GM03348 (cell line): ENCODE measurements around the gene BBS9.

Source experiments
- DNase-seq: peaks from one replicate; pipeline ENCODE4 v3.0.0; 2012; ENCODE audit warnings: low spot score

The BBS9 gene

GRCh38 chr7:33649476-33650441, 520.4 kb downstream of the BBS9 start:
- no peak for DNase-seq

GRCh38 chr7:33650828-33651227, 521.5 kb downstream of the BBS9 start:
- peak; percentile 57 for DNase-seq

GRCh38 chr7:33651998-33652515, 522.7 kb downstream of the BBS9 start:
- DNase-seq, result no peak

- no peak for DNase-seq
Observed at GRCh38 chr7:33654676-33655075, 525.3 kb downstream of the BBS9 start.
